Fibroblast of mammary gland (primary cell): ENCODE results near the gene TCF25.
"Not testable (repeated sequence)": the region's sequence is repeated elsewhere in the genome, so short reads cannot be mapped to it uniquely, and the experiment has no call there.

Experiments used
- DNase-seq: peaks from one replicate; pipeline ENCODE4 v3.0.0-alpha.2; 2010; ENCODE audit warnings: low read depth
- H3K4me3 ChIP-seq: 2 replicates; pipeline ENCODE4 v1.5.1; 2011; ENCODE audit warnings: low read depth, mild to moderate bottlenecking, low read length, moderate library complexity; ENCODE audit not compliant: control insufficient read depth
- TF ChIP-seq, protein P1 (sequence below): conservative IDR thresholded peaks from 2 replicates; pipeline ENCODE4 v1.5.1; 2011; ENCODE audit warnings: low read depth, low read length, inconsistent platforms; ENCODE audit not compliant: control insufficient read depth, insufficient read depth

Gene TCF25

GRCh38 chr16:89912627-89913026 lies 39.2 kb downstream of the TCF25 start:
- DNase-seq: no peak

GRCh38 chr16:89913408-89914387 lies 40.3 kb downstream of the TCF25 start:
- TF ChIP-seq, protein P1, sequence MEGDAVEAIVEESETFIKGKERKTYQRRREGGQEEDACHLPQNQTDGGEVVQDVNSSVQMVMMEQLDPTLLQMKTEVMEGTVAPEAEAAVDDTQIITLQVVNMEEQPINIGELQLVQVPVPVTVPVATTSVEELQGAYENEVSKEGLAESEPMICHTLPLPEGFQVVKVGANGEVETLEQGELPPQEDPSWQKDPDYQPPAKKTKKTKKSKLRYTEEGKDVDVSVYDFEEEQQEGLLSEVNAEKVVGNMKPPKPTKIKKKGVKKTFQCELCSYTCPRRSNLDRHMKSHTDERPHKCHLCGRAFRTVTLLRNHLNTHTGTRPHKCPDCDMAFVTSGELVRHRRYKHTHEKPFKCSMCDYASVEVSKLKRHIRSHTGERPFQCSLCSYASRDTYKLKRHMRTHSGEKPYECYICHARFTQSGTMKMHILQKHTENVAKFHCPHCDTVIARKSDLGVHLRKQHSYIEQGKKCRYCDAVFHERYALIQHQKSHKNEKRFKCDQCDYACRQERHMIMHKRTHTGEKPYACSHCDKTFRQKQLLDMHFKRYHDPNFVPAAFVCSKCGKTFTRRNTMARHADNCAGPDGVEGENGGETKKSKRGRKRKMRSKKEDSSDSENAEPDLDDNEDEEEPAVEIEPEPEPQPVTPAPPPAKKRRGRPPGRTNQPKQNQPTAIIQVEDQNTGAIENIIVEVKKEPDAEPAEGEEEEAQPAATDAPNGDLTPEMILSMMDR: no peak
- no peak overlapping the region for H3K4me3 ChIP-seq

More at GRCh38 chr16:89912627-89913026, 39.2 kb downstream of the TCF25 start:
- H3K4me3 ChIP-seq: no peak overlapping the region
- TF ChIP-seq, protein P1: no peak

DNA sequence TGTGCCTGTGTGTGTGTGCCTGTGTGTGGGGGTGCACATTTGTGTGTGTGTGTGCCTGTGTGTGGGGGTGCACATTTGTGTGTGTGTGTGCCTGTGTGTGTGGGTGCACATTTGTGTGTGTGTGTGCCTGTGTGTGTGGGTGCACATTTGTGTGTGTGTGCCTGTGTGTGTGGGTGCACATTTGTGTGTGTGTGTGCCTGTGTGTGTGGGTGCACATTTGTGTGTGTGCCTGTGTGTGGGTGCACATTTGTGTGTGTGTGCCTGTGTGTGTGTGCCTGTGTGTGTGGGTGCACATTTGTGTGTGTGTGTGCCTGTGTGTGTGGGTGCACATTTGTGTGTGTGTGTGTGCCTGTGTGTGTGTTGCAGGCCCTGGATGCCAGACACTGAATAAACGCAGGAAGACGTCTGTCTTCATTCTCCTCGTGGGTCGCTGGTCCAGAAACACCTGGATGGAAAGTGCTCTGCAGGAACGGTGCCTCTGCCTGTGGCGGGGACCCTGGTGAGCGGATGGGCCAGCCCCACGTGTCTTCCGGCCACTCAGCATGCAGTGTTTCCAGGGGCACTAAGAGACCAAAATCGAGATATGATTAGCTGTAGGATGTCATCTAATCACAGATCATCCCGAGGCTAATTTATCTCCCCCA lies 41.4 kb downstream of the TCF25 start:
- not testable (repeated sequence) for H3K4me3 ChIP-seq, DNase-seq

More at GRCh38 chr16:89913408-89914387, 40.3 kb downstream of the TCF25 start:
- no peak for DNase-seq

DNA sequence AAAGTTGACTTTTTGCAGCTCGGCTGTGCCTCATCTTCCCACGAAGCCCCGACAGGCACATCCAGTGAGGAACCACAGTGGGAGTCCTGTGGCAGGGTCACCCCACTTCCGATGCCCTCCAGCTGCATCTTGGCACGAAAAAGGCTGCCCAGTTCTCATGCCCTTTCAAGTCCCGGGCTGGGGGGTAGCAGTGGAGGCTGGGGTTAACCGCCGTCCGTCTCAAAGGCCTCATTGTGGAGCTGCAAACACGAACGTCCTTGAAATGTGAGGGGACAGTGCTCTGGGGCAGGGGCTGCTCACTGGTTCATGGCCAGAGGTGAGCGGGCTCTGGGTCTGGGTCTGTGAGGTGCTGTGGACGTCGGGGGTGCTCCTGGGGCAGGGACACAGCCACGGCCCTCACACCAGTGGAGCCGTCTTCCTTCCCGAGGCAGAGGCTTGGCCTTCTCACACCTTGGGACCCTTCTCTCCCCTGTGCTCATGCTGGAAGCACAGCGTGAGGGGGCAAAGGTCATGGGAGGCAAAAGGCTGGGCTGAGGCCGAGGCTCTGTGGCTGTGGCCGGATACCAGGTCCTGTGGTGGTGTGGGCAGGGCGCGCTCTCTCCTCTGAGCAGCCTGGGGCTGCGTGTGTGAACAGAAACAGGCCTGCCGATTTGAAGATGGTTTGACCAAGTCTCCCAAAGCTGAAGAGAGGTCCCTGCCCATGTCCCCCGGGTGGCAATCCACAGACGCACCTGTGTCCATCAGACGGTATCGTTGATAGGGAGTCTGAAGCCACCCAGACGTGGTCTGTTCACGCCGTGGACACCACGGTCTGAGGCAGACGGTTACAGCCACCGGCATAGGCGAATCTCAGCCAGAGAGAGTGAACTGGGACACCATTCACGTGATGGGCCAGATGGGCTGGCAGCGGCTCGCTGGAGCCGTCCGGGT lies 42.2 kb downstream of the TCF25 start:
- H3K4me3 ChIP-seq: no peak overlapping the region
- DNase-seq: no peak
- TF ChIP-seq, protein P1: no peak

DNA sequence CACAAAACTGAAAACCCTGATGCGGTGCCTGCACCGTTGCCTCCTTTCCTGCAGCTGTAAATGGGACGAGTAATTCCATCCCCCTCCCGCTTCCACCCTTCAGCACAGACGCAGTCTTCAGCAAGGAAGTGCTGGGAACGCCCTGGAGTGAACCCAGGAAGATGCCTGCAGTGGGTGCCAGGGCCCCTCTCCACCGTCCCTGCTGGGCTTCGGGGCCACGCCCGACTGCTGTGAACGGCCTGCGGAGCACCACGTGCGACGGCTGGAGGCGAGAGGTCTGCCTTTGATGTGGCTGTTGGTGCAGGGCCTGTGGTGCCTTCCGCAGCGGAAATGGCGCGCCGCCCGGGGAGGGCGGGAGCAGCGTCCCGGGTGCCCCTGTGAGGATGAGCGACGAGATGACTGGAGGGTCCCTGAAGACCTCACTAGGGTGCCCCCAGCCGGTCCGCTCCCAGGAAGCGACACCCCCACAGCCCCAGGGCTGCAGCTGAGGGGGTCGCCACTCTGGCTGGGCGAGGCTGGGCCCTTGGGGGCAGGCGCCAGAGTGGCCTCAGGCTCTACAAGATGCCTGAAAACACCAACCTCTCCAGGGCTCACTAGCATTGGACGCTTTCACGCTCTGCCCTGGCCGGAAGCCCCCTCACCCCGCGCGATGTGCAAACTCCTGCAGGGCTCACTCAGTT lies 44.5 kb downstream of the TCF25 start:
- DNase-seq: peak; percentile 96
- H3K4me3 ChIP-seq: peak overlapping the region; percentile 27
- TF ChIP-seq, protein P1: no peak

DNA sequence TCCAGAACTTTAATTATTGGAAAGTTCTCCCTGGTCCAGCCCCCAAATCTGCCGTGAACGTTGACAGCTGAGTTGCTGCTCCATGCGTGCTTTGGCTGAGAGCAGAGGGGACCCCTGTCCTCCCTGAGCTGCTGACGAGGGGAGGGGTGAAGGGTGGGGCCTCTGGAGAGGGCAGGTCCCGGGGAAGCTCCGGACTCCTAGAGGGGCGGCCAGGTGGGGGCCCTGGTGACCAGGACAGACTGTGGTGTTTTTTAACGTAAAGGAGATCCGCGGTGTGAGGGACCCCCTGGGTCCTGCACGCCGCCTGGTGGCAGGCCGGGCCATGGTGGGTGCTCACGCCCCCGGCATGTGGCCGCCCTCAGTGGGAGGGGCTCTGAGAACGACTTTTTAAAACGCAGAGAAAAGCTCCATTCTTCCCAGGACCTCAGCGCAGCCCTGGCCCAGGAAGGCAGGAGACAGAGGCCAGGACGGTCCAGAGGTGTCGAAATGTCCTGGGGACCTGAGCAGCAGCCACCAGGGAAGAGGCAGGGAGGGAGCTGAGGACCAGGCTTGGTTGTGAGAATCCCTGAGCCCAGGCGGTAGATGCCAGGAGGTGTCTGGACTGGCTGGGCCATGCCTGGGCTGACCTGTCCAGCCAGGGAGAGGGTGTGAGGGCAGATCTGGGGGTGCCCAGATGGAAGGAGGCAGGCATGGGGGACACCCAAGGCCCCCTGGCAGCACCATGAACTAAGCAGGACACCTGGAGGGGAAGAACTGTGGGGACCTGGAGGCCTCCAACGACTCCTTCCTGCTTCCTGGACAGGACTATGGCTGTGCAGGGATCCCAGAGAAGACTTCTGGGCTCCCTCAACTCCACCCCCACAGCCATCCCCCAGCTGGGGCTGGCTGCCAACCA lies 45.3 kb downstream of the TCF25 start, which contains the start of gene MC1R:
Gene MC1R (plus strand): TSS at position 410 of the 895 bp plus-strand sequence. CDS start 397 bp downstream, at position 807.
- peak within 1 kb of the TSS; percentile 27 for H3K4me3 ChIP-seq
- peak; percentile 39 for DNase-seq
- TF ChIP-seq, protein P1: peak; percentile 51
